GM13976 (cell line): Measurements from ENCODE around the gene PSEN2.

ENCODE experiments used
- DNase-seq: peaks from one replicate; pipeline ENCODE4 v3.0.0; 2012; ENCODE audit warnings: low spot score
- in situ Hi-C: fragments of 300-500 bp; cut with MboI; formaldehyde crosslinking; loops from one replicate; pipeline ENCODE4 v1.12.0; 2022; ENCODE audit warnings: low sequenced_read_pairs, mixed read lengths, inconsistent platforms; ENCODE audit not compliant: unreplicated experiment
- TF ChIP-seq, protein P1 (sequence below): IDR thresholded peaks from 2 replicates; pipeline ENCODE4 v1.5.1; 2012; ENCODE audit warnings: borderline replicate concordance, mild to moderate bottlenecking; ENCODE audit not compliant: insufficient read depth; ENCODE audit errors: extremely low read depth, missing control alignments, control extremely low read depth

Gene PSEN2

GRCh38 chr1:226870401-226871279 lies at the start of gene PSEN2:
TSS of gene PSEN2 (plus strand) at chr1:226870616. CDS start at chr1:226881908, 11,292 bp downstream.
- TF ChIP-seq, protein P1, sequence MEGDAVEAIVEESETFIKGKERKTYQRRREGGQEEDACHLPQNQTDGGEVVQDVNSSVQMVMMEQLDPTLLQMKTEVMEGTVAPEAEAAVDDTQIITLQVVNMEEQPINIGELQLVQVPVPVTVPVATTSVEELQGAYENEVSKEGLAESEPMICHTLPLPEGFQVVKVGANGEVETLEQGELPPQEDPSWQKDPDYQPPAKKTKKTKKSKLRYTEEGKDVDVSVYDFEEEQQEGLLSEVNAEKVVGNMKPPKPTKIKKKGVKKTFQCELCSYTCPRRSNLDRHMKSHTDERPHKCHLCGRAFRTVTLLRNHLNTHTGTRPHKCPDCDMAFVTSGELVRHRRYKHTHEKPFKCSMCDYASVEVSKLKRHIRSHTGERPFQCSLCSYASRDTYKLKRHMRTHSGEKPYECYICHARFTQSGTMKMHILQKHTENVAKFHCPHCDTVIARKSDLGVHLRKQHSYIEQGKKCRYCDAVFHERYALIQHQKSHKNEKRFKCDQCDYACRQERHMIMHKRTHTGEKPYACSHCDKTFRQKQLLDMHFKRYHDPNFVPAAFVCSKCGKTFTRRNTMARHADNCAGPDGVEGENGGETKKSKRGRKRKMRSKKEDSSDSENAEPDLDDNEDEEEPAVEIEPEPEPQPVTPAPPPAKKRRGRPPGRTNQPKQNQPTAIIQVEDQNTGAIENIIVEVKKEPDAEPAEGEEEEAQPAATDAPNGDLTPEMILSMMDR = no peak
- in situ Hi-C loops = no loop called here
- DNase-seq = peak; percentile 90

DNA sequence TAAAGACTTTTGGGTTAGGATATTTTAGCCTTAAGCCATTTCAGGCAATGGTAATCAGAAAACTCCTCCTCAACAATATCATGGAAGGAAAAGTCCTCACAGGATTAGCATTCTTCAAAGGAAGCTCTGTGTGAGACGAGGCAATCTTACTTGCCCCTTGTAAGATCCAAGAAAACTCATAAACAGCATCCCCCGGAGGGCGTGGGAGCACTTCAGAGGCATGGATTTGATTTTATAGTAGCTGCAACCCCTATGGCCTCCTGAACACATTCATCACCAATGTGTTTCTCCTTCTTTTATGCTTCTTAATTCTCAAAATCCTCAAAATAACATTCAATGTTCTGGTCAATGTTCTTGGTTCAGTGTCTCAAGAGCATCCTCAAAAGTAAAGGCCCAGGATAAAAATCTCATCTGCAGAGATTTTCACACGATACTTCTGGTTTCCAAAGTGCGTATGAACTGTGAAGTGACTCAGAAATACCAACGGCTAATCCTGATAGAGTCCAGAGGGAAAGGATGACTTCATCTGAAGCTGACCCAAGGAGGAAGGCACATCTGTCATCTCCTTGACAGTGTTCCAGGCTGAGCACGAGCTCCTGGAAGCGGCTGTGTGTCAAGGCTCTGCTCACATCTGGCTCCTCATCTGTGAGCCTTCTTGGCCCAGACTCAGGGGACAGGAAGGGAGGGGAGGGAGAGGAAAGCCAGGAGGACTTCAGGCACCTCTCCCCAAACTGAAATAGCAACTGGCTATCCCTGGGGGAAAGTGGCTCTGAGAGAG lies 49.3 kb upstream of the PSEN2 start:
- TF ChIP-seq, protein P1 = no peak
- in situ Hi-C loops = no loop called here
- DNase-seq = no peak

DNA sequence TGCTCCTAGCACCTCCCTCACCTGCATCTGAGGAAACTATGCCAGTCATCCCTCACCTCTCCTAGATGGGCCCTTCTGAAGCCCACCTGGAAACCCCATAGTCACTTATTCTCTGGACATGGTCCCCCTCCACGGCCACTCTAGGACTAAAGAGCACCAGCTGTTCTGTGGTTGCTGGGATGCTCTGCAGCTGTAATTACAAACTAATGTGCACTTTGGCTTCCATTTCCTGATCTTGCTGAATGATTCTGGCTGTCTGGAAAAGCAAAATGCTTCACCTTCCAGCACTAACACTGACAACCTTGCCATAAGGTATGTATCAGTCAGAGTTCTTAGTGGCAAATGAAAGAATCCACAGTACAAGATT lies 48.7 kb upstream of the PSEN2 start:
- in situ Hi-C loops = no loop called here
- no peak for DNase-seq
- TF ChIP-seq, protein P1 = no peak

DNA sequence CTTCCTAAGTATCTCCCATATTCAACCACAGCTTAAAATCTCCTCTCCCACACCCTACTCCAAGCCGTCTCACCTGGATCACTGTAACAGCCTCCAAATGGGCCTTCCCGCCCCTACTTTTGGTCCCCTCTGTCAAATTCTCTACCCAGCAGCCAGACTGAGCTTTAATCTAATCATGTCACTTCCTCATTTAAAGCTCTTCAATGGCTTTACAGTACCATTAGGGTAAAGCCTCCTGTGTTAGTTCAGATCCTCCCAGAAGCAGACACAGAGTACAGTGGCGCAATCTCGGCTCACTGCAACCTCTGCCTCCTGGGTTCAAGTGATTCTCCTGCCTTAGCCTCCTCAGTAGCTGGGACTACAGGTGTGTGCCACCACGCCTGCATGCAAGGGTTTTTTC lies 46.8 kb upstream of the PSEN2 start:
- in situ Hi-C loops = no loop called here
- TF ChIP-seq, protein P1 = no peak
- DNase-seq = no peak

GRCh38 chr1:226825037-226825745 lies 45.2 kb upstream of the PSEN2 start:
- TF ChIP-seq, protein P1 = no peak
- in situ Hi-C loops = loop anchor here (5.0 kb wide), 1 partner anchor 188 kb away; no protein-coding TSS in a partner anchor
- no peak for DNase-seq

DNA sequence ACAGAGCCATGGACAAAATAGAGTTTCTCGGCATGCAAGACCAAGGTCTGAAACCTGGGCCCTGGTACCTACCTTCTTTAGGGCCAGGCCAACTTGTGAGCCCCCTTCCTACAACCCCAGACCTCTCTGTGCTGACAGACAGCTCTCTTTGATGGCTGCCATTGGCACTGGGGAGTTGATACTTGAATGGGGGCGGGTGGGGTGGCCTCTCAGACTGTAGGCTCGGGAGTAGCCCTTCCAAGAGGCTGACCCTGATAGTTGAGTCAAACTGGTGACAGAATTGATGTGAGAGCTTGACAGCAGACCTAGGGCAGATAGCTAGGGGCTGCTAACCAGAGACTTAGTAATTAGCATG lies 44.7 kb upstream of the PSEN2 start:
- in situ Hi-C loops = loop anchor here (5.0 kb wide), 1 partner anchor 188 kb away; no protein-coding TSS in a partner anchor
- DNase-seq = no peak
- TF ChIP-seq, protein P1 = no peak
